ENCODE results near the gene STPG4.

- TF ChIP-seq CTCF (IDR thresholded peaks at IDR 0.05) (no peak), POLR2A (IDR thresholded peaks at IDR 0.05) (no peak)
Measured at GRCh38 chr2:47061944-47062678, 93.0 kb downstream of the STPG4 start.

Measured in transverse colon (tissue), 3 donors.